ENCODE results near the gene CTPS2.
"Not testable (repeated sequence)": the region's sequence is repeated elsewhere in the genome, so short reads cannot be mapped to it uniquely, and the experiment has no call there.

The CTPS2 gene

GRCh38 chrX:16712548-16713155 is at the start of gene CTPS2:
TSS of gene CTPS2 (minus strand) at chrX:16712669. CDS start at chrX:16702902, 9,767 bp downstream.
- peak; percentile 53 for DNase-seq (ENCODE audit: low spot score)

GRCh38 chrX:16761500-16761899 is 49.0 kb upstream of the CTPS2 start:
- not testable (repeated sequence) for DNase-seq (ENCODE audit: low spot score)

- no peak for DNase-seq (ENCODE audit: low spot score)
Observed at GRCh38 chrX:16756724-16757123, 44.3 kb upstream of the CTPS2 start.

GRCh38 chrX:16754019-16754418 is 41.5 kb upstream of the CTPS2 start:
- no peak for DNase-seq (ENCODE audit: low spot score)

- DNase-seq (ENCODE audit: low spot score): no peak
Observed at GRCh38 chrX:16750136-16750535, 37.7 kb upstream of the CTPS2 start.

- DNase-seq (ENCODE audit: low spot score): no peak
Observed at GRCh38 chrX:16748425-16748824, 36.0 kb upstream of the CTPS2 start.

- DNase-seq (ENCODE audit: low spot score): no peak
Observed at GRCh38 chrX:16745659-16746058, 33.2 kb upstream of the CTPS2 start.

- no peak for DNase-seq (ENCODE audit: low spot score)
Observed at GRCh38 chrX:16745102-16745501, 32.6 kb upstream of the CTPS2 start.

- DNase-seq (ENCODE audit: low spot score): no peak
Observed at GRCh38 chrX:16743604-16744325, 31.3 kb upstream of the CTPS2 start.

GRCh38 chrX:16739574-16739973 is 27.1 kb upstream of the CTPS2 start:
- DNase-seq (ENCODE audit: low spot score): no peak

- DNase-seq (ENCODE audit: low spot score): no peak
Observed at GRCh38 chrX:16737024-16737423, 24.6 kb upstream of the CTPS2 start.

- DNase-seq (ENCODE audit: low spot score): no peak
Observed at GRCh38 chrX:16733013-16733412, 20.5 kb upstream of the CTPS2 start.

GRCh38 chrX:16730450-16730849 is 18.0 kb upstream of the CTPS2 start:
- no peak for DNase-seq (ENCODE audit: low spot score)

GRCh38 chrX:16727637-16728036 is 15.2 kb upstream of the CTPS2 start:
- DNase-seq (ENCODE audit: low spot score): no peak

GRCh38 chrX:16726347-16726988 is 14.0 kb upstream of the CTPS2 start:
- DNase-seq (ENCODE audit: low spot score): not testable (repeated sequence)

- DNase-seq (ENCODE audit: low spot score): no peak
Observed at GRCh38 chrX:16725072-16725471, 12.6 kb upstream of the CTPS2 start.

- DNase-seq (ENCODE audit: low spot score): no peak
Observed at GRCh38 chrX:16722481-16722880, 10.0 kb upstream of the CTPS2 start.

GRCh38 chrX:16719334-16720084 is 7.0 kb upstream of the CTPS2 start, which contains the start of gene SYAP1:
TSS of gene SYAP1 (plus strand) at chrX:16719612. CDS start at chrX:16719725, 113 bp downstream.
- DNase-seq (ENCODE audit: low spot score): peak; percentile 91

- DNase-seq (ENCODE audit: low spot score): no peak
Observed at GRCh38 chrX:16718824-16719333, 6.4 kb upstream of the CTPS2 start.

- DNase-seq (ENCODE audit: low spot score): not testable (repeated sequence)
Observed at GRCh38 chrX:16716451-16716850, 4.0 kb upstream of the CTPS2 start.

- DNase-seq (ENCODE audit: low spot score): not testable (repeated sequence)
Observed at GRCh38 chrX:16715638-16716037, 3.2 kb upstream of the CTPS2 start.

- DNase-seq (ENCODE audit: low spot score): no peak
Observed at GRCh38 chrX:16714504-16714903, 2.0 kb upstream of the CTPS2 start.

All from hematopoietic multipotent progenitor cell treated with erythropoietin and hydrocortisone succinate and interleukin-3 and kit ligand, for 15 days (in vitro differentiated cells).